Lower leg skin (tissue), 4 donors: ENCODE measurements around the gene FILIP1L. TPM values are rescaled to one million over a fixed set of nuclear protein-coding genes. Genes with fewer than 3 reads are reported as not detected.

Experiments
- DNase-seq, 2 donors: peaks; one replicate each; pipeline ENCODE4 v3.0.0-alpha.2; 2019; ENCODE audit warnings: low spot score in 2 of 2
- H3K4me3 ChIP-seq: fragments of 200-600 bp; sonication (generic); 2 replicates; pipeline ENCODE4 v1.5.1; 2017; ENCODE audit warnings: mild to moderate bottlenecking, low read depth; ENCODE audit not compliant: poor library complexity, severe bottlenecking
- CTCF ChIP-seq, 3 donors: fragments of 450-650 bp; IDR thresholded peaks; one replicate each; pipeline ENCODE4 v1.5.1; 2016; ENCODE audit warnings: antibody characterized with exemption in 3 of 3, mild to moderate bottlenecking in 3 of 3, moderate library complexity in 2 of 3
- POLR2A ChIP-seq, 2 donors: fragments of 450-650 bp; IDR thresholded peaks; one replicate each; pipeline ENCODE4 v1.6.1; 2016 to 2017; ENCODE audit warnings: antibody characterized with exemption in 2 of 2, mild to moderate bottlenecking in 1 of 2, moderate library complexity in 1 of 2
- WGBS, 2 donors: methylation state at CpG; one replicate each; pipeline ENCODE4 v1.1.5; 2018; 5-methylcytosine and 5-hydroxymethylcytosine counted together
- intact Hi-C: fragments of 100-400 bp; cut with DNase I; formaldehyde crosslinking; loops from one replicate; pipeline ENCODE4 v1.15.0; 2023; ENCODE audit warnings: low total_unique reads
- total RNA-seq, 4 donors: library from RNA; depleted of rRNA; stranded (reverse); fragments of >200 nt; gene quantifications; one replicate each; pipeline ENCODE4 v1.1.0, GENCODE V29; 2016

FILIP1L gene
- total RNA-seq, 4 donors from 2014 or later = 17.5 to 33.9 (median 22.1) TPM

DNA sequence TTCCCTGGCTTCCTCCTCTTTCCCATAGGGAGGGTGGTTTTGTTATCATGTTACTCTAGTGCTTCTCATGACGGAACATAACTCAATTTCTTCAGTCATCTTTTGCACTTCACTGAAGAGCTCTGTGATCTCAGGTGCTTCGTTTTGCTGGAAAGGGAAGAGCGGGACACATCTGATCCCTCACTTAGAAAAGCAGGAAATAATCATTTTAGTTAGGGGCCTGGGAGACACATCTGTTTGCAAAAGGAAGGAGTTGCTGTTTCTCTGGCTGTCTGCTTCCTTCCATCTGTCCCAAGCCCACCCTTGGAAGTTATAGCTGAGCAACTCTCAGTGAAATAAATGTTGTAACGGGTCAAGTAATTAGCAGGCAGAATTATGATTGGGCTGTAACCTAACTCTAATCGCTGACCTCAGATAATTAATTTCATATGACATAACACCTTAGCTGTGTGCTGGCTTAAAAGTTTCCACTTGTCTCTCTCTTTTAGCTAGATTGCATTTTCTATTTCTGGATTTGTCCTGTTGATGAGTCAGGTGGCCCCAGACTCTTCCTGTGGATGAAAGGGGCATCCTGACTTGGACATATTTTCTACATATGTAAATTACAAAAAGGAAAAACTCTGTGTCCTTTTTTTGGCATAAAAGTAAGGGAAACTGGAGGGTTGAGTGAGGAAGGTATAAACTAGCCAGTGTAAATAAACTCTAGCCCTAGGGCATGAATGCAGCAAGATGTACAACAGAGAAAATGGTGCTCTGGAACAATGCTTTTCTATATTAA lies 11.0 kb upstream of the FILIP1L start:
- intact Hi-C loops = no loop called here
- WGBS, 2 donors = 76 to 85% methylated on average over 5 of the region's 5 CpGs
- no peak for DNase-seq
- TF ChIP-seq CTCF (IDR thresholded peaks at IDR 0.05) (no peak), POLR2A (IDR thresholded peaks at IDR 0.05) (no peak)
- no peak overlapping the region for H3K4me3 ChIP-seq

DNA sequence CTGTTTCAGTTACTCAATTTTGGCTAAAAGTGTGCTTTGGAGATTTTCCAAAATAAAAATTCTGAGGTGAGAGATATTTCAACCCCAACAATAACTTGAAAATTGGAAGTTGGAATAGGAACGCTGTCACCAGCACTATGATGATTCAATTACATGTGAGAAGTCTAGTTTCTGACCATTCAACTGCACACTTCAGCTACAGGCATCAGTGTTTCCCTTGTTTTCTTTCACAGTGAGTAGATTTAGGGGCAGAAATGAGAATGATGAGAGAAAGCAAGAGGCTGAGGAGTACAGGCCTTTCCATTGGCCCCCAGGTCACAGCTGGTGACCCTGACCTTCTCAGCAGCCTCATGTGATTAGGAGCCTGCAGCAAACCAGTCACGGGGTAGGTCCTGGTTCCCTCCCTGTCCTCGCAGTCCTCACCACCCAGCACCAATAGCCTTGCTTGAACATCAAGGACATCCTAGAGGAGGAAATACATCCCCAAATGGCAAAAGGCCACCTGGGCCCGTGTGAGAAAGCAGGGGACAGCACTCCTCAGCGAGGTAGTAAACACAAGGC lies 10.0 kb upstream of the FILIP1L start:
- DNase-seq = no peak
- intact Hi-C loops = no loop called here
- TF ChIP-seq CTCF (IDR thresholded peaks at IDR 0.05) (no peak), POLR2A (IDR thresholded peaks at IDR 0.05) (no peak)
- WGBS, 2 donors = 82 to 83% methylated on average over 5 of the region's 5 CpGs
- H3K4me3 ChIP-seq = no peak overlapping the region

DNA sequence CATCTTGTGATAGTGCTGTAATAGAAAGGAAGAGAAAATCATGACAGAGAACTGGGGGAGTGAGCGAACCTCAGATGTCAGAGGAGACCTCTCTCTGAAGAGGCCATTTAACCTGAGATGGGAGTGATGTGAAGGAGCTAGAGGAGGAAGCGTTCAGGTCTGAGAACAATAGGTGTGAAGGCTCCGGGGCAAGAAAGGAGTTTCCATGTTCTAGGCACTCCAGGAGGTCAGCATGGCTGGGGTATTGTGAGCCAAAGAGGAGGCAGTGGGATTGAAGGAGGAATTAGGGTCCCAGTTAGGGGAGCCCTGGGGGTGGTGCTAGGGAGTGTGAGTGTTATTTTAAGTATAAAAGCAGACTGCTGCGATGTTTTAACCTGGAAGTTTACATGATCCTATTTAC lies 8.8 kb upstream of the FILIP1L start:
- TF ChIP-seq POLR2A (IDR thresholded peaks at IDR 0.05) (no peak), CTCF (IDR thresholded peaks at IDR 0.05) (no peak)
- WGBS, 2 donors = 81 to 84% methylated on average over 4 of the region's 4 CpGs
- intact Hi-C loops = no loop called here
- DNase-seq = no peak
- H3K4me3 ChIP-seq = no peak overlapping the region

DNA sequence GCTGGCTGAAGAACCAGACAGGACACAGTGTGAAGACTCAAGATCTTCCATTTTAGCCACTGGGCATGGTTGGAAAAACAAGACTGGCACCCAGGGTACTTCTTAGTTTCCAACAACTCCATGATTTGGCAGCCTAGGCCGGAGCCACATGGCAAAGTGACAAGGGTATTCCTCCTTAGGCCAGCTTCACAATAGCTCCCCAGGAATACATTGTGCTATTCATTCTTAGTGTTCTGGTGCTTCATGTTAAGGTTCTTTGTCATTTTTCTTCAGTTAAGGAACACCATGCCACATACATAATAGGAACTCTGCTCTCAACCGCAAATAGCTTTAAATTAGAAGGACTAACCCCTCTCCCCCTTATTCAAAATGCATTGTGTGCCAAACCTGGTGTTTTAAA lies 8.0 kb upstream of the FILIP1L start:
- intact Hi-C loops = no loop called here
- no peak for DNase-seq
- H3K4me3 ChIP-seq = no peak overlapping the region
- 80 to 87% methylated on average over 2 of the region's 2 CpGs for WGBS, 2 donors
- no peak for TF ChIP-seq POLR2A (IDR thresholded peaks at IDR 0.05)

DNA sequence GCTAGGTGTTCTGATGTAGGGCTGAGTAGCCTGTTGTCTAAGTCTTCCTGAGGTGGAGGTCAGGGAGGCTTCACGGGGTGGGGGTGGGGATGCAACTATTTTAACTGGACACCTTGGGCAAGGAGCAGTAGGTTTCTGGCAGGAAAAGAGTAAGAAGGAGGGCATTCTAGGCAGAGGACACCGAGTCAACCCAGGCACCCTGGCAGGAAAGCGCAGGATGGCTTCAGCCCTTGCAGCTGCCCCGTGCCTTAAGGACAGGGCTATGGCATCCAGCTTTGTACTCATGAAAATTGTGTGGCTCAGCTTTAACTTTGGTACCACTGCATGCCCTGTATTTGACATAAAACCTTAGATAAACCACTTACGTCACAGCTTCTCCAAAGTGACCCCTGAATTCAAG lies 6.4 kb upstream of the FILIP1L start:
- DNase-seq = no peak
- TF ChIP-seq POLR2A (IDR thresholded peaks at IDR 0.05) (no peak), CTCF (IDR thresholded peaks at IDR 0.05) (no peak)
- WGBS, 2 donors = 93 to 99% methylated on average over 5 of the region's 5 CpGs
- no peak overlapping the region for H3K4me3 ChIP-seq
- intact Hi-C loops = no loop called here

DNA sequence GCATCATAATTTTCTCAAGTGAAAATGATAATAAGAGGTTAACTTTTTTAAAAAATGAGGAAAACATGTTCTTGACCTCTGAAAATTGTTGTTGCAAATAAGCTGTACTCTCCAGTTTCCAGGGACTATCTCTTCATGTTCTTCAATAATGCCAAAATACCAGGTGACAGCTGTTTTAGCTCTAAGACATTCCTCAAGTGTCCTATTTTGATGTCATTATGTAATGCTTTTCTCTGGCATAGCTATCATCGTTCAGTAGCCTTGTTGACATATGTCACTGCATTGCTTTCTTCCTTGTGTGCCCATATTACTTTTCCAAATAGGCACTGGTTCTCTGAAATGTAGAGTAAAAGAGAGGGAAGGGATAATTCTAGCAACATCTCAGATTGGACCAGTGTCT lies 5.7 kb upstream of the FILIP1L start:
- no peak overlapping the region for H3K4me3 ChIP-seq
- no peak for DNase-seq
- 24 to 29% methylated on average over 1 of the region's 1 CpG for WGBS, 2 donors
- intact Hi-C loops = no loop called here
- TF ChIP-seq CTCF (IDR thresholded peaks at IDR 0.05) (no peak), POLR2A (IDR thresholded peaks at IDR 0.05) (no peak)
